Upper lobe of left lung (tissue), 4 donors: ENCODE results near the gene PON1.

Experiments used
- EP300 ChIP-seq, 4 donors: sonication (generic); formaldehyde crosslinking; IDR thresholded peaks; one replicate each; pipeline ENCODE4 v1.5.1; 2017; ENCODE audit warnings: antibody characterized with exemption in 4 of 4, control low read depth in 2 of 4
- POLR2A ChIP-seq, 4 donors: fragments of 450-650 bp; IDR thresholded peaks; one replicate each; pipeline ENCODE4 v1.5.1; 2016 to 2017; ENCODE audit warnings: antibody characterized with exemption in 4 of 4, mild to moderate bottlenecking in 2 of 4
- POLR2AphosphoS5 ChIP-seq, 2 donors: sonication (generic); formaldehyde crosslinking; IDR thresholded peaks; one replicate each; pipeline ENCODE4 v1.5.1; 2017; ENCODE audit warnings: antibody characterized with exemption in 2 of 2
- TF ChIP-seq, protein P1 (sequence below), 6 experiments: fragments of 450-650 bp in 4 of 6; fragments of 200-600 bp in 2 of 6; sonication (generic) in 2 of 6; IDR thresholded peaks; one replicate each; pipeline ENCODE4 v1.5.1; 2016 to 2019; ENCODE audit warnings: antibody characterized with exemption in 6 of 6

DNA sequence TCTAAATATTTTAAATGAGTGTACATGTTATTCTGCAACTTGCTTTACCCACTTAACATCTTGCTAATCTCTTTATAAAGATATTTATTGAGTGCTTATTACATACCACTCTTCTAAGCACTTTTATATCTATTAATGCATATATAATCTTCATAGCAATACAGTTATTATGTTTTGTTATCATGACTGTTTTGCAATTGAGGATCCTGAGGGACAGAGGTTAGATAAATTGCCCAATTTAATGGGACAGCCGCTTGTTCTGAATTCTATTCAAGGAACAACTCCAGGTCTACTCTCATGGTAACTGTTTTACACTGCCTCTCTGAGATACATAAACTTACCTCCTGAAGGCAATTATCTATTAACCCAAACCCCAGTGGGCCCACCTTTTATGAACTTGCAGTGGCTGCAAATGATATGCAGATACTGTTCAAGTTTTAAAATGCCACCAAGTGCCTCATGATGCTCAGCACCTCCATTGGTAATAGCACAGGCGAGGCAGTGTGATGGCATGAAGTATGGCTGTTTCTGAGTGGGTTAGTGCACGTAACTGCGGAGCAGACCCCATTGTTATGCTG lies 60.5 kb downstream of the PON1 start:
- TF ChIP-seq, protein P1, sequence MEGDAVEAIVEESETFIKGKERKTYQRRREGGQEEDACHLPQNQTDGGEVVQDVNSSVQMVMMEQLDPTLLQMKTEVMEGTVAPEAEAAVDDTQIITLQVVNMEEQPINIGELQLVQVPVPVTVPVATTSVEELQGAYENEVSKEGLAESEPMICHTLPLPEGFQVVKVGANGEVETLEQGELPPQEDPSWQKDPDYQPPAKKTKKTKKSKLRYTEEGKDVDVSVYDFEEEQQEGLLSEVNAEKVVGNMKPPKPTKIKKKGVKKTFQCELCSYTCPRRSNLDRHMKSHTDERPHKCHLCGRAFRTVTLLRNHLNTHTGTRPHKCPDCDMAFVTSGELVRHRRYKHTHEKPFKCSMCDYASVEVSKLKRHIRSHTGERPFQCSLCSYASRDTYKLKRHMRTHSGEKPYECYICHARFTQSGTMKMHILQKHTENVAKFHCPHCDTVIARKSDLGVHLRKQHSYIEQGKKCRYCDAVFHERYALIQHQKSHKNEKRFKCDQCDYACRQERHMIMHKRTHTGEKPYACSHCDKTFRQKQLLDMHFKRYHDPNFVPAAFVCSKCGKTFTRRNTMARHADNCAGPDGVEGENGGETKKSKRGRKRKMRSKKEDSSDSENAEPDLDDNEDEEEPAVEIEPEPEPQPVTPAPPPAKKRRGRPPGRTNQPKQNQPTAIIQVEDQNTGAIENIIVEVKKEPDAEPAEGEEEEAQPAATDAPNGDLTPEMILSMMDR (IDR thresholded peaks at IDR 0.05) = no peak
- TF ChIP-seq POLR2AphosphoS5 (IDR thresholded peaks at IDR 0.05) (no peak), POLR2A (IDR thresholded peaks at IDR 0.05) (no peak), EP300 (IDR thresholded peaks at IDR 0.05) (no peak)
